Spleen (tissue), 11 donors: ENCODE results near the gene USF3. TPM values are rescaled to one million over a fixed set of nuclear protein-coding genes. Genes with fewer than 3 reads are reported as not detected.

Experiments used
- DNase-seq: peaks from one replicate; pipeline ENCODE4 v3.0.0-alpha.2; 2020
- H3K27ac ChIP-seq, 8 donors: fragments of 200-600 bp; sonication (generic) in 7 of 8; 1 replicate in 4 of 8; 2 replicates in 4 of 8; pipeline versions ENCODE4 v1.5.0 to v1.8.0; 2016 to 2021; ENCODE audit warnings: inconsistent platforms in 4 of 8, mild to moderate bottlenecking in 4 of 8, moderate library complexity in 1 of 8
- H3K27me3 ChIP-seq, 7 donors: fragments of 200-600 bp; sonication (generic) in 6 of 7; replicated peaks in 1 of 7; 1 replicate in 4 of 7; 2 replicates in 3 of 7; pipeline versions ENCODE4 v1.5.0 to v1.8.0; 2016 to 2021; ENCODE audit warnings: inconsistent platforms in 3 of 7, mild to moderate bottlenecking in 1 of 7
- H3K36me3 ChIP-seq, 6 donors: fragments of 200-600 bp; sonication (generic) in 5 of 6; 1 replicate in 4 of 6; 2 replicates in 2 of 6; pipeline versions ENCODE4 v1.5.0 to v1.8.0; 2016 to 2021; ENCODE audit warnings: inconsistent platforms in 2 of 6
- H3K4me1 ChIP-seq, 6 donors: fragments of 200-600 bp; sonication (generic) in 5 of 6; 1 replicate in 3 of 6; 2 replicates in 3 of 6; pipeline versions ENCODE4 v1.5.0 to v1.8.0; 2016 to 2021; ENCODE audit warnings: inconsistent platforms in 3 of 6
- H3K4me3 ChIP-seq, 8 donors: fragments of 200-600 bp; sonication (generic) in 7 of 8; 1 replicate in 4 of 8; 2 replicates in 4 of 8; pipeline versions ENCODE4 v1.5.0 to v1.8.0; 2016 to 2021; ENCODE audit warnings: inconsistent platforms in 4 of 8, mild to moderate bottlenecking in 4 of 8, moderate library complexity in 2 of 8
- H3K9me3 ChIP-seq, 8 donors: fragments of 200-600 bp; sonication (generic) in 7 of 8; 1 replicate in 4 of 8; 2 replicates in 4 of 8; pipeline versions ENCODE4 v1.5.0 to v1.8.0; 2016 to 2021; ENCODE audit warnings: inconsistent platforms in 4 of 8
- POLR2A ChIP-seq, 3 donors: fragments of 450-650 bp; IDR thresholded peaks; one replicate each; pipeline ENCODE4 v1.5.1; 2017; ENCODE audit warnings: antibody characterized with exemption in 3 of 3, mild to moderate bottlenecking in 1 of 3
- POLR2AphosphoS5 ChIP-seq, 3 donors: sonication (generic); formaldehyde crosslinking; IDR thresholded peaks; one replicate each; pipeline ENCODE4 v1.5.1; 2017; ENCODE audit warnings: antibody characterized with exemption in 3 of 3
- WGBS, 5 donors: extraction: QIAGEN DNeasy Blood & Tissue Kit in 3 of 5; methylation state at CpG; one replicate each; pipeline versions ENCODE4 v1.1.5 to v1.1.7; 2013 to 2018; 5-methylcytosine and 5-hydroxymethylcytosine counted together
- intact Hi-C: fragments of 100-400 bp; cut with DNase I; formaldehyde crosslinking; loops from one replicate; pipeline ENCODE4 v1.15.0; 2023; ENCODE audit warnings: low total_unique reads
- polyA plus RNA-seq, 3 donors: library from polyadenylated mRNA; stranded (reverse); fragments of 200-250 nt; gene quantifications; one replicate each; pipeline ENCODE4 v1.2.1, GENCODE V29; 2013
- total RNA-seq, 7 donors: library from RNA; depleted of rRNA in 3 of 7; stranded (reverse); fragments of >200 nt in 3 of 7; fragmentation: NEBNext Ultra II Directional in 4 of 7; extraction: Animal tissue kit (Norgen Biotek cat#: 25700) in 4 of 7; gene quantifications; one replicate each; pipeline versions ENCODE4 v1.1.0 to v1.2.1, GENCODE V29; 2016 to 2021
- TF ChIP-seq, protein P1 (sequence below), 11 experiments: fragments of 200-600 bp in 7 of 11; fragments of 450-650 bp in 4 of 11; sonication (generic) in 4 of 11; IDR thresholded peaks in 8 of 11; conservative IDR thresholded peaks in 3 of 11; 1 replicate in 7 of 11; 2 replicates in 4 of 11; pipeline versions ENCODE4 v1.4.0 to v1.8.0; 2016 to 2021; ENCODE audit warnings: antibody characterized with exemption in 11 of 11, inconsistent platforms in 4 of 11, mild to moderate bottlenecking in 1 of 11
- donor health status: healthy with polysubstance abuse.
- donor health status: DM: no; HTN: no; CAD: no; lungs with moderate emphysema.
- donor health status: DM: no; HTN: no; CAD: no.
- donor health status: Bipolar disorder and iron deficiency.
- donor health status: healthy.
- donor health status: DM: no; HTN: no; CAD: no.
- donor health status: DM: yes; HTN: yes; CAD: no.

USF3 gene
- total and polyA plus RNA-seq, 10 donors = 5.5 to 36.0 (median 25.7) TPM

DNA sequence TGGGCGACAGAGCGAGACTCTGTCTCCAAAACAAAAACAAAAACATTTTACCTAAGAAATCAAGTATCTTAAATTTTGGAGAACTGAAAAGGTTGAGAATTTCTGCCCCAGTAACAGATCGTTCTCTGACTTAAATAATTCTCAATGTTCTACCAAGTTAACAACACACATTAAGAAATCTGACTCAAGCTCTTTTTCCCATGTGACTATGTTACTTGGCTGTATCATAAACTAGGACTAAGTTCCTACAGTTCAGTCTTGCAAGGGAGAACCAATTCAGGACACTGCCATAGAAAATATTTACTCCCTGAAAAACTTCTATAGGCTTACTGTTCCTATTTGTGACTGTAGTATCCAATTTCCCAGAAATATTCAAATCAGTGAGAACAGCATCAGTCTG lies 20.9 kb upstream of the USF3 start:
- TF ChIP-seq, protein P1, sequence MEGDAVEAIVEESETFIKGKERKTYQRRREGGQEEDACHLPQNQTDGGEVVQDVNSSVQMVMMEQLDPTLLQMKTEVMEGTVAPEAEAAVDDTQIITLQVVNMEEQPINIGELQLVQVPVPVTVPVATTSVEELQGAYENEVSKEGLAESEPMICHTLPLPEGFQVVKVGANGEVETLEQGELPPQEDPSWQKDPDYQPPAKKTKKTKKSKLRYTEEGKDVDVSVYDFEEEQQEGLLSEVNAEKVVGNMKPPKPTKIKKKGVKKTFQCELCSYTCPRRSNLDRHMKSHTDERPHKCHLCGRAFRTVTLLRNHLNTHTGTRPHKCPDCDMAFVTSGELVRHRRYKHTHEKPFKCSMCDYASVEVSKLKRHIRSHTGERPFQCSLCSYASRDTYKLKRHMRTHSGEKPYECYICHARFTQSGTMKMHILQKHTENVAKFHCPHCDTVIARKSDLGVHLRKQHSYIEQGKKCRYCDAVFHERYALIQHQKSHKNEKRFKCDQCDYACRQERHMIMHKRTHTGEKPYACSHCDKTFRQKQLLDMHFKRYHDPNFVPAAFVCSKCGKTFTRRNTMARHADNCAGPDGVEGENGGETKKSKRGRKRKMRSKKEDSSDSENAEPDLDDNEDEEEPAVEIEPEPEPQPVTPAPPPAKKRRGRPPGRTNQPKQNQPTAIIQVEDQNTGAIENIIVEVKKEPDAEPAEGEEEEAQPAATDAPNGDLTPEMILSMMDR (IDR thresholded peaks at IDR 0.05 in 8 of 11, conservative IDR thresholded peaks at IDR 0.05 in 3 of 11) = no peak
- TF ChIP-seq POLR2AphosphoS5 (IDR thresholded peaks at IDR 0.05) (no peak), POLR2A (IDR thresholded peaks at IDR 0.05) (no peak)
- peaks cover 0 to 8% (median 0%) of the 10 kb centered on the region in 6 donors for H3K4me1 ChIP-seq
- H3K27me3 ChIP-seq = no peaks in the 10 kb centered on the region
- no peak overlapping the region for H3K4me3 ChIP-seq
- peaks cover 0 to 62% (median 29%) of the 10 kb centered on the region in 6 donors for H3K36me3 ChIP-seq
- intact Hi-C loops = no loop called here
- no peaks in the 10 kb centered on the region for H3K9me3 ChIP-seq
- no peak for DNase-seq
- WGBS, 5 donors = 89 to 97% (median 97%) methylated on average over 3 of the region's 3 CpGs
- no peak overlapping the region for H3K27ac ChIP-seq

DNA sequence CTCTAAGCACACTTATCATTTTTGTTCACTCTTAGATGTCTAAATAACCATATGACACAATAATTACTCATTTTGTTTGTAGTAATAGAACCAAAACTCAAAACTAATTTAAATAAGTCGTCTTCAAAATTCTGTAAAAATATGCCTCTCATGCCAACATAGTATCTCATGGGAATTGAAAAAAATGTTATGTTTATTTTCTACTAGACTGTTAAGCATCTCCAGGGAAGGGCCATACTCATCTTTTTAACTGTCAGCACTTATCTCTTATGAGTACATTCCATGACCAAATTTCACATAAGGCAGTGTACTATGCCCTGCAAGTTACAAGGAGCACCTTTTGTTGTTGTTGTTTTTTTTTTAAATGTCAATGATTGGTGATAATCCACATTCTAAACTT lies 18.3 kb upstream of the USF3 start:
- intact Hi-C loops = no loop called here
- Histone ChIP-seq H3K27me3 (peaks cover 0 to 2% (median 0%) of the 10 kb centered on the region in 7 donors), H3K4me3 (no peak overlapping the region), H3K4me1 (no peaks in the 10 kb centered on the region), H3K9me3 (no peaks in the 10 kb centered on the region), H3K36me3 (peaks cover 0 to 36% (median 8%) of the 10 kb centered on the region in 6 donors), H3K27ac (no peak overlapping the region)
- TF ChIP-seq, protein P1 (IDR thresholded peaks at IDR 0.05 in 8 of 11, conservative IDR thresholded peaks at IDR 0.05 in 3 of 11) = no peak
- TF ChIP-seq POLR2A (IDR thresholded peaks at IDR 0.05) (no peak), POLR2AphosphoS5 (IDR thresholded peaks at IDR 0.05) (no peak)
- 64 to 90% (median 74%) methylated on average over 1 of the region's 1 CpG for WGBS, 5 donors
- DNase-seq = no peak

DNA sequence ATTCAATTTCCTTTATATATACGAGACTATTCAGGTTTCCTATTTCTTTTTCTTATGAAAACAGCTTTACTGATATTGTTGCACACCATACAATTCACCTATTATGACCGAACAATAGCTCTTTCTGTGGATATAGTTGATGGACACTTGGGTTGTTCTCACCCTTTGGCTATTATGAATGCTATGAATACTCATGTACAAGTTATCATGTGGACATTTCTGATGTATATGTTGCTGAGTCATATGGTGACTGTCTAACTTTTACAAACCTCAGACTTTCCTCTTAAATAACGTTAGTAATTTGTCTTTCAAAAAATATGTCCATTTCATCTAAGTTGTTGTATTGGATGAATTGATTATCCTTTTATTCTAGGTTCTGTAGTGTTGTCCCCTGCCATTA lies 15.7 kb upstream of the USF3 start:
- peaks cover 0 to 14% (median 4%) of the 10 kb centered on the region in 6 donors for H3K36me3 ChIP-seq
- H3K4me1 ChIP-seq = no peaks in the 10 kb centered on the region
- H3K27me3 ChIP-seq = peaks cover 0 to 11% (median 0%) of the 10 kb centered on the region in 7 donors
- intact Hi-C loops = no loop called here
- H3K9me3 ChIP-seq = no peaks in the 10 kb centered on the region
- TF ChIP-seq POLR2A (IDR thresholded peaks at IDR 0.05) (no peak), POLR2AphosphoS5 (IDR thresholded peaks at IDR 0.05) (no peak)
- TF ChIP-seq, protein P1 (IDR thresholded peaks at IDR 0.05 in 8 of 11, conservative IDR thresholded peaks at IDR 0.05 in 3 of 11) = no peak
- DNase-seq = no peak
- H3K27ac ChIP-seq = no peak overlapping the region
- 42 to 53% (median 50%) methylated on average over 3 of the region's 3 CpGs for WGBS, 5 donors
- no peak overlapping the region for H3K4me3 ChIP-seq

DNA sequence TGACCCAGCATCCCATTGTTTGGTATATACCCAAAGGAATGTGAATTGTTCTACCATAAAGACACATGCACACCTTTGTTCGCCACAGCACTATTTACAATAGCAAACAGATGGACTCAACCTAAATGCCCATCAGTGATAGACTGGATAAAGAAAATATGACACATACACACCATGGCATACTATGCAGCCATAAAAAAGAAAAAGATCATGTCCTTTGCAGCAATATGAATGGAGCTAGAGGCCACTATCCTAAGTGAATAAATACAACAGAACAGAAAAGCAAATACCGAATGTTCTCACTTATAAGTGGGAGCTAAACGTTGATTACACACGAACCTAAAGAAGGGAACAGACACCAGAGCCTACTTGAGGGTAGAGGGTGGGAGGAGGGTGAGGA lies 11.4 kb upstream of the USF3 start:
- intact Hi-C loops = no loop called here
- DNase-seq = no peak

More for the DNA sequence above, 11.4 kb upstream of the USF3 start:
- H3K4me1 ChIP-seq = no peaks in the 10 kb centered on the region
- no peaks in the 10 kb centered on the region for H3K9me3 ChIP-seq
- H3K27me3 ChIP-seq = peaks cover 0 to 11% (median 0%) of the 10 kb centered on the region in 7 donors
- no peak overlapping the region for H3K4me3 ChIP-seq
- no peak overlapping the region for H3K27ac ChIP-seq
- 89 to 96% (median 94%) methylated on average over 4 of the region's 4 CpGs for WGBS, 5 donors
- no peaks in the 10 kb centered on the region for H3K36me3 ChIP-seq
- TF ChIP-seq, protein P1 (IDR thresholded peaks at IDR 0.05 in 8 of 11, conservative IDR thresholded peaks at IDR 0.05 in 3 of 11) = no peak
- TF ChIP-seq POLR2AphosphoS5 (IDR thresholded peaks at IDR 0.05) (no peak), POLR2A (IDR thresholded peaks at IDR 0.05) (no peak)
